HepG2 (cell line): ENCODE measurements around the gene ZDHHC18. TPM values are rescaled to one million over a fixed set of nuclear protein-coding genes. Genes with fewer than 3 reads are reported as not detected.

Experiments
- AHDC1 ChIP-seq: sonication (generic); formaldehyde crosslinking; IDR thresholded peaks from 2 replicates; pipeline ENCODE4 v1.5.1; 2020; ENCODE audit warnings: mild to moderate bottlenecking, missing genetic modification reagents, borderline replicate concordance
- BATF2 ChIP-seq: sonication (generic); formaldehyde crosslinking; IDR thresholded peaks from 2 replicates; pipeline ENCODE4 v1.8.0; 2022; ENCODE audit warnings: mild to moderate bottlenecking, missing genetic modification reagents, moderate library complexity
- CBX5 ChIP-seq: sonication (generic); formaldehyde crosslinking; IDR thresholded peaks from 2 replicates; pipeline ENCODE4 v1.4.0; 2020; ENCODE audit warnings: missing genetic modification reagents, borderline replicate concordance
- ELF4 ChIP-seq: sonication (generic); formaldehyde crosslinking; IDR thresholded peaks from 2 replicates; pipeline ENCODE4 v1.5.0; 2020; ENCODE audit warnings: missing genetic modification reagents, mild to moderate bottlenecking, moderate library complexity, borderline replicate concordance
- HMGXB4 ChIP-seq, 2 experiments: sonication (generic) in 1 of 2; formaldehyde crosslinking in 1 of 2; IDR thresholded peaks; 2 replicates each; pipeline versions ENCODE4 v1.4.0 to v1.6.1; 2018 to 2020; ENCODE audit warnings: missing genetic modification reagents in 2 of 2, borderline replicate concordance in 1 of 2, low read depth in 1 of 2, mild to moderate bottlenecking in 1 of 2, missing biosample characterization in 1 of 2
- HNF4A ChIP-seq: sonication (generic); formaldehyde crosslinking; IDR thresholded peaks from 2 replicates; pipeline ENCODE4 v1.4.0; 2020; ENCODE audit warnings: missing genetic modification reagents
- MATR3 ChIP-seq: sonication (generic); formaldehyde crosslinking; IDR thresholded peaks from 2 replicates; pipeline ENCODE4 v1.4.0; 2020; ENCODE audit warnings: missing genetic modification reagents
- MIER2 ChIP-seq: IDR thresholded peaks from 2 replicates; pipeline ENCODE4 v1.6.1; 2016; ENCODE audit warnings: missing biosample characterization, missing genetic modification reagents
- MLLT10 ChIP-seq: sonication (generic); formaldehyde crosslinking; IDR thresholded peaks from 2 replicates; pipeline ENCODE4 v1.4.0; 2020; ENCODE audit warnings: missing genetic modification reagents
- MZF1 ChIP-seq: sonication (generic); formaldehyde crosslinking; IDR thresholded peaks from 2 replicates; pipeline ENCODE4 v1.8.1; 2023; ENCODE audit warnings: mild to moderate bottlenecking, missing genetic modification reagents, borderline replicate concordance
- NRL ChIP-seq: sonication (generic); formaldehyde crosslinking; IDR thresholded peaks from 2 replicates; pipeline ENCODE4 v1.5.0; 2020; ENCODE audit warnings: missing genetic modification reagents, mild to moderate bottlenecking, moderate library complexity, borderline replicate concordance
- RFXAP ChIP-seq: sonication (generic); formaldehyde crosslinking; IDR thresholded peaks from 2 replicates; pipeline ENCODE4 v1.4.0; 2020; ENCODE audit warnings: missing genetic modification reagents, borderline replicate concordance
- SOX6 ChIP-seq, 2 experiments: fragments of 450-650 bp in 1 of 2; sonication (generic) in 1 of 2; formaldehyde crosslinking in 1 of 2; IDR thresholded peaks; 2 replicates each; pipeline versions ENCODE4 v1.4.0 to v1.6.1; 2017 to 2020; ENCODE audit warnings: antibody characterized with exemption in 1 of 2, mild to moderate bottlenecking in 1 of 2, missing genetic modification reagents in 1 of 2
- SRF ChIP-seq: IDR thresholded peaks from 2 replicates; pipeline ENCODE4 v1.6.1; 2011; ENCODE audit warnings: mild to moderate bottlenecking, low read depth, low read length, moderate library complexity
- TBX2 ChIP-seq: sonication (generic); formaldehyde crosslinking; IDR thresholded peaks from 2 replicates; pipeline ENCODE4 v1.5.0; 2020; ENCODE audit warnings: missing genetic modification reagents, mild to moderate bottlenecking, borderline replicate concordance
- TGIF2 ChIP-seq: IDR thresholded peaks from 2 replicates; pipeline ENCODE4 v1.6.1; 2016; ENCODE audit warnings: control low read depth, missing compliant biosample characterization
- TIGD3 ChIP-seq: sonication (generic); formaldehyde crosslinking; IDR thresholded peaks from 2 replicates; pipeline ENCODE4 v1.5.1; 2020; ENCODE audit warnings: mild to moderate bottlenecking, missing genetic modification reagents, borderline replicate concordance
- TMF1 ChIP-seq: sonication (generic); formaldehyde crosslinking; IDR thresholded peaks from 2 replicates; pipeline ENCODE4 v1.8.1; 2022; ENCODE audit warnings: low read depth, missing genetic modification reagents
- ZFP36L2 ChIP-seq: sonication (generic); formaldehyde crosslinking; IDR thresholded peaks from 2 replicates; pipeline ENCODE4 v1.4.0; 2020; ENCODE audit warnings: missing genetic modification reagents
- ZNF160 ChIP-seq: sonication (generic); formaldehyde crosslinking; IDR thresholded peaks from 2 replicates; pipeline ENCODE4 v1.8.0; 2022; ENCODE audit warnings: mild to moderate bottlenecking, inconsistent platforms, missing genetic modification reagents
- ZSCAN30 ChIP-seq: sonication (generic); formaldehyde crosslinking; IDR thresholded peaks from 2 replicates; pipeline ENCODE4 v1.5.0; 2020; ENCODE audit warnings: mild to moderate bottlenecking, missing genetic modification reagents
- ZSCAN31 ChIP-seq: sonication (generic); formaldehyde crosslinking; IDR thresholded peaks from 2 replicates; pipeline ENCODE4 v1.5.0; 2020; ENCODE audit warnings: low read depth, mild to moderate bottlenecking, missing genetic modification reagents
- polyA plus RNA-seq, 8 experiments: library from polyadenylated mRNA; depleted of rRNA in 3 of 8; stranded (reverse) in 7 of 8; unstranded in 1 of 8; fragments of >200 nt; fragmentation: Illumina TruSeq in 4 of 8; extraction: Trizol in 4 of 8; gene quantifications; 2 replicates each; pipeline versions ENCODE4 v1.2.1 to v1.2.3, GENCODE V29; 2011 to 2016; ENCODE audit warnings: low read depth in 4 of 8, missing spikeins in 1 of 8, mixed read lengths in 1 of 8; ENCODE audit not compliant: insufficient read depth in 1 of 8
- total RNA-seq, 5 experiments: library from RNA; depleted of rRNA; stranded (reverse); fragments of >200 nt; fragmentation: Illumina TruSeq; extraction: Trizol; gene quantifications; 2 replicates each; pipeline ENCODE4 v1.2.3, GENCODE V29; 2016; ENCODE audit warnings: low read depth in 1 of 5

ZDHHC18 gene
- total and polyA plus RNA-seq, 2 of the 13 experiments (the other 11 are each of a cell fraction or from before 2014, with no cell fraction given), result 13.2 to 35.3 TPM

- TF ChIP-seq TGIF2 (CRISPR knock-in tag) (0 out of 2 replicates have a peak, but pooled peaks have one; percentile 28), HMGXB4 (CRISPR knock-in tag; IDR thresholded peaks at IDR 0.05; ENCODE audit: borderline replicate concordance in 1 of 2, low read depth in 1 of 2) (0 out of 4 replicates have a peak, but pooled peaks of 1 of the 2 experiments have one; percentile 24), MATR3 (CRISPR knock-in tag) (no peak), TIGD3 (CRISPR knock-in tag) (no peak), HNF4A (CRISPR knock-in tag) (no peak), ZFP36L2 (no peak), MLLT10 (CRISPR knock-in tag) (no peak), ZSCAN30 (no peak), ZSCAN31 (no peak), SRF (no peak), ELF4 (no peak), SOX6 (IDR thresholded peaks at IDR 0.05) (no peak), SOX6 (CRISPR knock-in tag; IDR thresholded peaks at IDR 0.05) (no peak), MIER2 (CRISPR knock-in tag) (no peak), MZF1 (CRISPR knock-in tag) (no peak), ZNF160 (CRISPR knock-in tag) (no peak), NRL (CRISPR knock-in tag) (peak; percentile 11; the same call in 1 of the 2 replicates), TMF1 (CRISPR knock-in tag) (no peak), AHDC1 (CRISPR knock-in tag) (no peak), TBX2 (CRISPR knock-in tag) (no peak), BATF2 (CRISPR knock-in tag) (no peak), RFXAP (CRISPR knock-in tag) (no peak), CBX5 (CRISPR knock-in tag) (0 out of 2 replicates have a peak, but pooled peaks have one; percentile 23)
Observed at GRCh38 chr1:26853156-26853555, 26.7 kb downstream of the ZDHHC18 start (continued).
